Stimulated activated CD4-positive, alpha-beta T cell treated with anti-CD3 and anti-CD28 coated beads, Interleukin-15, amount 100 ng/mL, for 1 hour (primary cell): Measurements from ENCODE around the gene NKPD1.

Experiments used
- DNase-seq, 2 donors: peaks; one replicate each; pipeline ENCODE4 v3.0.0-alpha.2; 2020; ENCODE audit warnings: low read depth in 1 of 2, low spot score in 1 of 2

The NKPD1 gene

GRCh38 chr19:45173816-45174215 lies 13.0 kb upstream of the NKPD1 start:
- DNase-seq: no peak

- no peak for DNase-seq
These were observed 11.9 kb upstream of the NKPD1 start for GRCh38 chr19:45172611-45173208.

GRCh38 chr19:45172173-45172572 lies 11.4 kb upstream of the NKPD1 start:
- DNase-seq: no peak

GRCh38 chr19:45171211-45171623 lies 10.4 kb upstream of the NKPD1 start:
- peak in 1 of 2 donors; percentile 23 for DNase-seq

DNA sequence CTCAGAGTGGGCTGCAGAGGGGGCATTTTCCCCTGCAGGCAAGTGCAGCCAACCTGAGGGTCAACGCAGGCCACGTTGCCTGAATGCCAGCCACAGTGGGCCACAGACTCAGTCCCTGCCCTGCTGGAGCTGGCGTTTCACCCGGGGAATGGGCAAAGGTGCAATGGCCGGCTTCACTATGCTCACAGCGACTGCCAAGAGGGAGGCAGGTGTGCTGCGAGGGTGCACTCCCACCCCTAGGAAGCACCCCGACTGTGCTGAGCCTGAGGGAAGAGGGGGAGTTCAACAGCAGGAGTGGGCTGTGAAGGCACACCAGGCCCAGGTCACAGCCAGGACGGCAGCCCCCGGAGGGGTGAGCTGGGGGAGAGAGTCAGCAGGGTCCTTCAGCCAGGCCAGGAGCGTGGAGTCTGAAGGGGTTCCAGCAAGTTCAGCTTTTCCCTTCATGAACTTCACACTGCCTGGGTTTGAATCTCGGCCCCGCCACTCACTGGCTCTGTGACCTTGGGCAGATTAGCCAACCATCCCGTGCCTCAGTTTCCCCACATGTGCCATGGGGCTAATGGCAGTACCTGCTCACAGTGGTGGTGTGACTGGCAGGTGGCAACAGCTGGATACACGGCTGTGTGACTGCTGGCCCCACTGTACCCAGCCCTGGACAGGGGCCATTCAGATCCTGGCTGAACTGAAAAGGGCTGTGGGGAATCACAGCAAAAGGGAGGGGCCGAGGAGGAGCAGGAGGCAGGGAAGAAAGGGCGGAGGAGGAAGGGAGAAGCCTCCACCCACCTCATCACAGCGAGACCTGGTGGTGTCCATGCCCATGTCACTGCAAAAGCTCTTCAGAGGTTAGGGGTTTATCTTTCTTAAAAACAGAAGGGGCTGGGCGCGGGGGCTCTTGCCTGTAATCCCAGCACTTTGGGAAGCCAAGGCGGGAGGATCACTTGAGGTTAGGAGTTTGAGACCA lies 9.6 kb upstream of the NKPD1 start:
- DNase-seq: no peak

DNA sequence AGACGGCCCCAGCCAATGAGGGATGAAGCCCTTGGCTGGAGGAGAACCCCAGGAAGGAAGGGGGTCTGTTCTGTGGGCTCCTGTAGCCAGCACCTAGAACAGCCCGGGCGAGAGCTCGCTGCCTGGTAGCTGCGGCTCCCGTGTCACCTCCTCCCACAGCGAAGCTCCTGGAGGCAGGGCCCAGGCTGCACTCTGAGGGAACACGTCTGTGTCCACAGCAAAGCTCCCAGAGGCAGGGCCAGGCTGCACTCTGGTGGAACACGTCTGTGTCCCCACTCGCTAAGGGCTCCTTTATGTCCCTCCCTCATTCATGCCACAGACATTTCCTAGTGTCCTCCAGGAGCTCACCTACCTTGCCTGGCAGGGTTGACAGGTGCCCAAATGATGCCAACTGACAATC lies 8.8 kb upstream of the NKPD1 start:
- DNase-seq: no peak

DNA sequence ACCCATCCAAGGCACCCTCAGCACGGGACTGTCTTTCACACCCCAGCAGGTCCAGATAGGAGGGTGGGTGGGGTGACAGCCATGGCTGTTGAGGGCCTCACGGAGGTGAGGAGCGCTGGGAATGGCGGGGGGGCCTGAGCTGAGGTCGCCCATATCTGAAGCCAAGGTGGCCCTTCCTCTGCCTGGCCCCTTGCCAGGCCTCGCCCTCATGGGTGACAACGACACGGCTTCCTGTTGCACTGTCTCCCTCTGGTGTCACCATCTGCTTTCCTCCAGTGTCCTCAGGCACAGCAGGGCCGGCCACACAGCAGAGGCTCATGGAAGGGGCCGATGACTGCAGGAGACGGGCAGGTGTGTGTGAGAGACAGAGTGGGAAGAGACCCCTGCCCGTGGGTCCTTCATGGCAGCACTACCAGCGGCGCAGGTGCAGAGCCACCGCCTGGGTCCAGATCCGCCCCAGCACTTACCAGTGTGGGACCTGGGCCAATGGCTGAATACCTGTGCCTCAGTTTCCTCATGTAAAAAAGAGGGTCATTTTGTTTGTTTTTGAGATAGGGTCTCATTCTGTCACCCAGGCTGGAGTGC lies 8.1 kb upstream of the NKPD1 start:
- no peak for DNase-seq

DNA sequence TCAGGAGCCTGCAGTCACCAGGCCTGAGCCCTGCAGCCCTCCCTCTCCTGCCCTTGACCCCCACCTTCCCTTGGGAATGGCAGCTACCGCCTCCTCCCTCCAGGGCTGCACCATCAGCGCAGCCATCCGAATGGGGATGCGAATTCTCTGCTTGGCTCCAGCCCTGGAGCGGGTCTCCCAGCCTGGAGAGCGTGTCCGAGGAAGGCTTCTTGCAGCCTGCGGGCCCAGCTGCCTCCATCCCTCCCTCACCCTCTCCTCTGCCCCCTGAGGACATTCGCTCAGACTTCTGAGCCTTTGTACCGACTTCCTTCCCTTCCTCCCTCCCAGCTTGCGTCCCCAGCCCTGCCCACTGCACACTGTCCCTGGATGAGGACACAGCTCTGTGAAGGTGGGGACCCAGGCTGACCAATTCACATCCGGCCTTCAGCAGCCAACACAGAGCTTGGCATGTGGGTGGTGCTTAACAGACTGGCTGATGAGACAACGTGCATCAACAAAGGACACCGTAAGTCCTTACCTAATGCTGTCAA lies 6.0 kb upstream of the NKPD1 start:
- DNase-seq: no peak

GRCh38 chr19:45164577-45165335 lies 4.0 kb upstream of the NKPD1 start:
- DNase-seq: peak in 1 of 2 donors; percentile 40

- DNase-seq: no peak
These were observed 3.1 kb upstream of the NKPD1 start for GRCh38 chr19:45163751-45164460.

DNA sequence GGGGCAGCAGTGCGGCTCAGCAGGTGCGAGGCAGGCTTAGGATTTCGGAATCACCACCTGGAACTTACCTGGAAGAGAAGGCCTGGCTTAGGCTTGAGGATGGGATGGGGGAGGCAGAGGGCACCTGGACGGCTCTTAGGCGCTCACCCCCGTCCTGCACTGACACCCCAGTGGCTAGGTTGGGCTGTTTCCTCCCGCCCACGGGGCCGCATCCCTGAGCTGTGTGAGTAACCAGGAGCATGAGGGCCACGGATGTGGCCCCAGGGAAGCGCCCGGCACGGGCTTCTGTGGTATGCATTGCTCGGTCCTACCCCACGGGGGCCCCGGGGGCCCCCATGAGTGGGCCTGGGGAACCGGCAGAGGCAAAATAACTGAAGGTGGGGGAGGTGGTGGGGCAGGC lies 2.4 kb upstream of the NKPD1 start:
- no peak for DNase-seq

- DNase-seq: no peak
These were observed 1.9 kb upstream of the NKPD1 start for GRCh38 chr19:45162608-45163143.

- DNase-seq: no peak
These were observed 1.2 kb upstream of the NKPD1 start for GRCh38 chr19:45161738-45162607.

DNA sequence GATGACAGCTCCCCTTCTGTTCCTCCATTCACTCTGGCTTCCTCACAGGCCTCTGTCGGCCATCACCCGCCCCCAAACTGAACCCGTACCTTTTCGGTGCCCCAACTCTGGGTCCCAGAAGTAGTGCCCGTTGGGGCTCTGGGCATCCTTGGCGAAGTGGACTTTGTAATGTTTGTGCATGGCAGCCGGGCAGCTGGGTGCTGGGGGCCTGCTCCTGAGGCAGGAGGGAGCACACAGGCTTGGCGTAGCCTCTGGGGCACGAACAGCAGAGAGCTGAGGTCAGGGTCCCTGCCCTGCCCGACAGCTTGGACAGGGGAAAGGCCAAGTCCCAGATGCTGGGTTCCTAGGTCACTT lies 834 bp downstream of the NKPD1 start:
- no peak for DNase-seq

DNA sequence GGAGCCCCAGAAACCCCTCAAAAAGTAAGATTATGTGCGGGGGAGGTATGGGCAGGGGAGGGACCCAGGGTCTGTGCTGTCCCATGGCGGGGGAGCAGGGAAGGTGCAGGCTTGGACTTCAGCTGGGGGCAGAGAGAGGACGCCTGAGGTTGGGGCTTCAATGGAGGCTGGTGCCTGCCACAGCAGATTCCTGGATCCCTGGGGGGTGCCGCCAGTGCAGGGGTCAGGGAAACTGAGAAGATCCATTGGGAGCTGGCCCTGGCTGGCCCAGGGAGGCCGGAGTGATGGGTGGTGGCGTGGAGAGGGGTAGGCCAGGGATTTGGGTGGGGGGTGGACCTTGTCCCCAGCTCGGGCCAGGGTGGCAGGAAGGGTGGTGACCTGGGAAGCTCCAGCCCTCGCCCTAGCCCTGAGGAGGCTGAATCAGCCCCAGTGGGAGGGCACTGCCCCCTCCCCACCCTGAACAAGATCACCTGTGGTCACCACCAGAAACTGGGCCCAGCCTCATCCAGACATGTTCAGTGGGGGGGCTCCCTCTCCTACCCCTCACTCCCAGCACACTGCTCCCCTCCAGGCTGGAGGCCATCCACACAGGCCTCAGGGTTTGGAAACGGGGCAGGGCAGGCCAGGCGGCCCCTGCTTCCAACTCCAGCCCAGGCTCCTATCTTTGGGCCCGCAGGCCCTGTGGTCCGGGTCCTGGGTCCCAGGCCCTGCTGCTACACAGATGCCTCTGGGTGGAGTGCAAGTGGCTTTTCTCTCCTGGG lies 1.4 kb downstream of the NKPD1 start:
- no peak for DNase-seq

GRCh38 chr19:45158503-45159209 lies 2.1 kb downstream of the NKPD1 start:
- DNase-seq: no peak

DNA sequence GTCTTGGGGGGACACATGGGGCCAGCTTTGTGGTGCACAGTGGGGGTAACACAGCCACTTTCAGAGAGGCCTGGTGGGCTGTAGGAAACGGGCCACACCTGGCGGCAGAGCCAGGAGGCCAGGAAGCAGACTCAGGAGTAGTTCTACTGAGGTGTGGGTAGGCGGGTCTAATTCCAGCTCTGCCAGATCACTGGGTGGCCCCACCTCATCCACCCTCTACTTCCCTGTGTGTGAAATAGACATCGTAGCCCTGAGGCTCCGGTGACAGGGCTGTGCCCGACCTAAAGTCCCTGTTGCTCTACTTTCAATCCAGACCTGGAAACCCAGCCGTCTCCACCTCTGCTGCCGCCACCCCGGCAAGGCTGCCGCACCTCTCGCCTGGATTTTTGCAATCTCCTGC lies 4.0 kb downstream of the NKPD1 start:
- no peak for DNase-seq

GRCh38 chr19:45156011-45156630 lies 4.7 kb downstream of the NKPD1 start:
- DNase-seq: no peak
